DND-41 (cell line): ENCODE data around the gene SLC11A1.

Experiments
- ATAC-seq: fragments of 200-7000 bp; cut with Tn5 transposase; 3 replicates; pipeline ENCODE4 v1.9.1; 2021; ENCODE audit warnings: low read depth; ENCODE audit not compliant: insufficient read depth
- DNase-seq: peaks from one replicate; pipeline ENCODE4 v3.0.0-alpha.2; 2020
- H2AFZ ChIP-seq: 2 replicates; pipeline ENCODE4 v1.6.0; 2012; ENCODE audit warnings: low read depth, low read length
- H3K27ac ChIP-seq: 2 replicates; pipeline ENCODE4 v1.5.1; 2012; ENCODE audit warnings: low read length, inconsistent platforms
- H3K27me3 ChIP-seq: fragments of 200-600 bp; sonication (generic); 2 replicates; pipeline ENCODE4 v1.6.0; 2012; ENCODE audit warnings: low read length, mild to moderate bottlenecking, inconsistent platforms; ENCODE audit not compliant: insufficient read depth, poor library complexity
- H3K36me3 ChIP-seq: 2 replicates; pipeline ENCODE4 v1.5.1; 2012; ENCODE audit warnings: low read length, inconsistent platforms; ENCODE audit not compliant: insufficient read depth
- H3K4me1 ChIP-seq: 2 replicates; pipeline ENCODE4 v1.5.1; 2012; ENCODE audit warnings: mild to moderate bottlenecking, low read length; ENCODE audit not compliant: insufficient read depth
- H3K4me2 ChIP-seq: 2 replicates; pipeline ENCODE4 v1.6.0; 2012; ENCODE audit warnings: mild to moderate bottlenecking, moderate library complexity, low read length, inconsistent platforms; ENCODE audit not compliant: insufficient read depth
- H3K4me3 ChIP-seq, 2 experiments: fragments of 200-600 bp in 1 of 2; shearing (Covaris generic) in 1 of 2; 2 replicates each; pipeline ENCODE4 v1.5.1; 2012 to 2016; ENCODE audit warnings: inconsistent platforms in 2 of 2, low read length in 2 of 2, mild to moderate bottlenecking in 2 of 2, low read depth in 1 of 2, moderate library complexity in 1 of 2
- H3K79me2 ChIP-seq: 2 replicates; pipeline ENCODE4 v1.6.0; 2012; ENCODE audit warnings: low read length, inconsistent platforms; ENCODE audit not compliant: insufficient read depth
- H3K9ac ChIP-seq: 2 replicates; pipeline ENCODE4 v1.6.0; 2012; ENCODE audit warnings: low read depth, mild to moderate bottlenecking, inconsistent platforms, low read length, moderate library complexity
- H3K9me3 ChIP-seq: 2 replicates; pipeline ENCODE4 v1.5.1; 2012; ENCODE audit warnings: low read length, moderate library complexity, mild to moderate bottlenecking, inconsistent platforms; ENCODE audit not compliant: insufficient read depth, severe bottlenecking
- H4K20me1 ChIP-seq: 2 replicates; pipeline ENCODE4 v1.6.0; 2012; ENCODE audit warnings: low read length; ENCODE audit not compliant: insufficient read depth
- EZH2 ChIP-seq: IDR thresholded peaks from 3 replicates; pipeline ENCODE4 v1.6.1; 2012; ENCODE audit warnings: borderline replicate concordance, low read depth, mild to moderate bottlenecking, moderate library complexity, low read length, inconsistent platforms; ENCODE audit not compliant: severe bottlenecking
- TF ChIP-seq, protein P1 (sequence below): IDR thresholded peaks from 2 replicates; pipeline ENCODE4 v1.5.1; 2012; ENCODE audit warnings: borderline replicate concordance, low read length, moderate library complexity, mild to moderate bottlenecking; ENCODE audit not compliant: poor library complexity, severe bottlenecking; ENCODE audit errors: extremely low read depth

Gene SLC11A1, protein sequence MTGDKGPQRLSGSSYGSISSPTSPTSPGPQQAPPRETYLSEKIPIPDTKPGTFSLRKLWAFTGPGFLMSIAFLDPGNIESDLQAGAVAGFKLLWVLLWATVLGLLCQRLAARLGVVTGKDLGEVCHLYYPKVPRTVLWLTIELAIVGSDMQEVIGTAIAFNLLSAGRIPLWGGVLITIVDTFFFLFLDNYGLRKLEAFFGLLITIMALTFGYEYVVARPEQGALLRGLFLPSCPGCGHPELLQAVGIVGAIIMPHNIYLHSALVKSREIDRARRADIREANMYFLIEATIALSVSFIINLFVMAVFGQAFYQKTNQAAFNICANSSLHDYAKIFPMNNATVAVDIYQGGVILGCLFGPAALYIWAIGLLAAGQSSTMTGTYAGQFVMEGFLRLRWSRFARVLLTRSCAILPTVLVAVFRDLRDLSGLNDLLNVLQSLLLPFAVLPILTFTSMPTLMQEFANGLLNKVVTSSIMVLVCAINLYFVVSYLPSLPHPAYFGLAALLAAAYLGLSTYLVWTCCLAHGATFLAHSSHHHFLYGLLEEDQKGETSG

DNA sequence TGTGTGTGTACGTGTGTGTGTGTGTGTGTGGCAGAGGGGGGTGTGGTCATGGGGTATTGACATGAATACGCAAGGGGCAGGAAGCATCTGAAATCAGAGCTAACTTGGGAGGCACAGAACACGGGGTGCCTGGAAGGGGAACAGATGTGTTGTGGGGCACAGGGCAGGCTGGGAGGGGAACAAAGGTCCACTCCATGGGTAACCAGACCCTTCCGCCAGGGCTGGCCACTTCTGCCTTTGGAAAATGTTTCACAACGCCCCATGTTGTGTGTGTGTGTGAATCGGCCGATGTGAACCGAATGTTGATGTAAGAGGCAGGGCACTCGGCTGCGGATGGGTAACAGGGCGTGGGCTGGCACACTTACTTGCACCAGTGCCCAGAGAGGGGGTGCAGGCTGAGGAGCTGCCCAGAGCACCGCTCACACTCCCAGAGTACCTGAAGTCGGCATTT is at the start of gene SLC11A1:
TSS of gene SLC11A1 (plus strand) at position 358 of the 451 bp plus-strand sequence. CDS start 96 bp downstream, outside the sequence.
- Histone ChIP-seq H2AFZ (no peak within 1 kb of the TSS), H4K20me1 (no peaks in the 10 kb centered on the region), H3K9ac (no peak within 1 kb of the TSS), H3K4me2 (no peak within 1 kb of the TSS), H3K79me2 (no peaks in the 10 kb centered on the region), H3K36me3 (no peaks in the 10 kb centered on the region), H3K9me3 (no peaks in the 10 kb centered on the region), H3K27ac (no peak within 1 kb of the TSS), H3K4me3 (no peak within 1 kb of the TSS), H3K4me1 (no peaks in the 10 kb centered on the region), H3K27me3 (no peaks in the 10 kb centered on the region)
- TF ChIP-seq, protein P1, sequence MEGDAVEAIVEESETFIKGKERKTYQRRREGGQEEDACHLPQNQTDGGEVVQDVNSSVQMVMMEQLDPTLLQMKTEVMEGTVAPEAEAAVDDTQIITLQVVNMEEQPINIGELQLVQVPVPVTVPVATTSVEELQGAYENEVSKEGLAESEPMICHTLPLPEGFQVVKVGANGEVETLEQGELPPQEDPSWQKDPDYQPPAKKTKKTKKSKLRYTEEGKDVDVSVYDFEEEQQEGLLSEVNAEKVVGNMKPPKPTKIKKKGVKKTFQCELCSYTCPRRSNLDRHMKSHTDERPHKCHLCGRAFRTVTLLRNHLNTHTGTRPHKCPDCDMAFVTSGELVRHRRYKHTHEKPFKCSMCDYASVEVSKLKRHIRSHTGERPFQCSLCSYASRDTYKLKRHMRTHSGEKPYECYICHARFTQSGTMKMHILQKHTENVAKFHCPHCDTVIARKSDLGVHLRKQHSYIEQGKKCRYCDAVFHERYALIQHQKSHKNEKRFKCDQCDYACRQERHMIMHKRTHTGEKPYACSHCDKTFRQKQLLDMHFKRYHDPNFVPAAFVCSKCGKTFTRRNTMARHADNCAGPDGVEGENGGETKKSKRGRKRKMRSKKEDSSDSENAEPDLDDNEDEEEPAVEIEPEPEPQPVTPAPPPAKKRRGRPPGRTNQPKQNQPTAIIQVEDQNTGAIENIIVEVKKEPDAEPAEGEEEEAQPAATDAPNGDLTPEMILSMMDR: no peak
- TF ChIP-seq EZH2: no peak
- no peak for ATAC-seq
- no peak for DNase-seq

DNA sequence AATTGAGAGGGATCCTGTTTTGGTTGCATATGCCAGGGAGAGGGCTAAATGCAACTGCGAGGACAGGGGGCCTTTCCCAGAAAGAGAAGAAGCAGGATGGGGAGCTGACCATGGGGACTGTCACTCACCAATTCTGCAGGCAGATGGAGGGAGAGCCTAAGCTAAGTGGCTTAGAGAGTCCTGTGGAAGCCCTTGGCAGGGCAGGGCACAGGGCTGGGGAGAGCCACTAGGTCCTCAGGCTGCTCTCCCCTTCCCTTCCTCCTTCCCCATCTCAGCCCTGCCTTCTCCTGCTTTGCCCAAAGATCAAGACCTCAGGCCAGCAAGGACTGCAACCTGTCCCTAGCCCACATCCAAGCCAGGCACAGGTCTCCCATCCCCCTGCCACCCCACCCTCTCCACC is 49.8 kb upstream of the SLC11A1 start:
- no peaks in the 10 kb centered on the region for H3K27me3 ChIP-seq
- no peak overlapping the region for H3K4me3 ChIP-seq
- H3K9me3 ChIP-seq: no peaks in the 10 kb centered on the region
- no peak for TF ChIP-seq EZH2
- TF ChIP-seq, protein P1: no peak
- H3K4me1 ChIP-seq: no peaks in the 10 kb centered on the region
- ATAC-seq: 0 out of 3 replicates have a peak, but pooled peaks have one; percentile 29
- no peak overlapping the region for H3K27ac ChIP-seq
- H3K9ac ChIP-seq: no peak overlapping the region
- DNase-seq: no peak
- H3K36me3 ChIP-seq: no peaks in the 10 kb centered on the region
- no peaks in the 10 kb centered on the region for H3K79me2 ChIP-seq
- H3K4me2 ChIP-seq: no peak overlapping the region
- H2AFZ ChIP-seq: no peak overlapping the region
- no peaks in the 10 kb centered on the region for H4K20me1 ChIP-seq

DNA sequence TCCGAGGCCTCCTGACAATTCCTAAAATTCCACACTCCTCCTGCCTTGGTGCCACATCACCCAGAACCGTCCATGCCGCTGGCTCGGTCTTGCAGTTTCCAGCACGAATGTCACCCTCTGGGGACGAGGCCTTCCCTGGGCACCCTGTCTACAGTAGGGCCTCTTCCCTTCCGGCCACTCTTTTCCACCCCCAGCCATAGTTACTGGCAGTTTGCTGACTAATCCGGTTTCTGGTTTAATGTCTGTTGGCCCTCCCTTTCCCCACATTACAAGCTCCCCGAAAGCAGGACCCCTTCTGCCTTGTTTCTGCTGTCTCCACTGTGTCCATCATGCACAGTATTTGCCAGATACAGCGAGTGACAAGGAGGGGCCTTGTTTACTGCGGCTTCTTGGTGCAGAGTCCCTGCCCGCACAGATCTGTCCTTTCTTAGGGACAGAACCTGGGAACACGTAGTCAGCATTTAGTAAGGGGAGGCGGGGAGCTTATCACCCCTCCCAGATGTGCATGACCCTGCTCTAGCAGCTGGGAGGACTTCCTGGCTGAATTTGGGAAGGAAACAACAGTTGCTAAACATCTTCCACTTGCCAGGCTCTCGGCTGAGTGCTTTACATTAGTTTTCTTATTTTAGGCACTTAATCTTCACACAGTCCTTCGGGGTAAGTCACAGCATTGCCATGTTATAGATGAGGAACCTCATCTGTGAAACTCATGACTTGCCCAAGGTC is 49.0 kb upstream of the SLC11A1 start:
- Histone ChIP-seq H3K27me3 (no peaks in the 10 kb centered on the region), H3K9ac (no peak overlapping the region), H4K20me1 (no peaks in the 10 kb centered on the region), H3K36me3 (no peaks in the 10 kb centered on the region), H3K9me3 (no peaks in the 10 kb centered on the region), H3K4me1 (no peaks in the 10 kb centered on the region), H3K4me3 (no peak overlapping the region), H2AFZ (no peak overlapping the region), H3K79me2 (no peaks in the 10 kb centered on the region), H3K4me2 (no peak overlapping the region), H3K27ac (no peak overlapping the region)
- DNase-seq (no peak), ATAC-seq (no peak)
- TF ChIP-seq, protein P1: no peak
- TF ChIP-seq EZH2: no peak
